Rectal smooth muscle tissue (tissue), 1 donor: ENCODE measurements around the gene C15orf62.

Experiments
- H3K27ac ChIP-seq: one replicate; pipeline ENCODE4 v1.7.0; 2013; ENCODE audit warnings: low read depth, low read length, inconsistent platforms
- H3K27me3 ChIP-seq: one replicate; pipeline ENCODE4 v1.7.0; 2013; ENCODE audit warnings: low read length; ENCODE audit not compliant: control insufficient read depth, insufficient read depth
- H3K36me3 ChIP-seq: one replicate; pipeline ENCODE4 v1.7.0; 2013; ENCODE audit warnings: low read length; ENCODE audit not compliant: control insufficient read depth, insufficient read depth
- H3K4me1 ChIP-seq: one replicate; pipeline ENCODE4 v1.7.0; 2013; ENCODE audit warnings: low read length; ENCODE audit not compliant: control insufficient read depth, insufficient read depth
- H3K4me3 ChIP-seq: one replicate; pipeline ENCODE4 v1.7.0; 2013; ENCODE audit warnings: low read length
- H3K9ac ChIP-seq: one replicate; pipeline ENCODE4 v1.7.0; 2013; ENCODE audit warnings: low read length

C15orf62 gene

DNA sequence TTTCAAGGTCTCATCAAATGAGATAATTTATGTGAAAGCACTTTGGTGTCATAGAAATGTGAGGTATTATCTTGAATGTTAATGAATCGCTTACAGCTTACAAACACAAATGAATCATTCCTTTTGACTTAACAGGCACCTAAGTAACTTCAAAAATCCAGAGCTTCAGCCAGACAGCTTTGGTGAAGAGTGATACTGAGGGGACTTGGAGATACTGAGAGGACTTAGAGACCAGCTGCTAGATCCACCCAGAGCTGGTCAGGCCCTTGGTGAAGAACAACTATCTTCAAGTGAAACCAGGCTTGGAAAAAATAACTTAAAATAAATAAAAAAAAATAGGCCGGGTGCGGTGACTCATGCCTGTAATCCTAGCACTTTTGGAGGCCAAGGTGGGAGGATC is 20.9 kb downstream of the C15orf62 start:
- no peaks in the 10 kb centered on the region for H3K4me1 ChIP-seq
- H3K27ac ChIP-seq = no peak overlapping the region
- H3K36me3 ChIP-seq = no peaks in the 10 kb centered on the region
- no peaks in the 10 kb centered on the region for H3K27me3 ChIP-seq
- H3K4me3 ChIP-seq = no peak overlapping the region
- H3K9ac ChIP-seq = no peak overlapping the region

- Histone ChIP-seq H3K27ac (no peak overlapping the region), H3K4me3 (no peak overlapping the region), H3K4me1 (no peaks in the 10 kb centered on the region), H3K27me3 (no peaks in the 10 kb centered on the region), H3K9ac (no peak overlapping the region), H3K36me3 (no peaks in the 10 kb centered on the region)
Observed at GRCh38 chr15:40792394-40792793, 22.6 kb downstream of the C15orf62 start.

GRCh38 chr15:40793216-40793989 is 23.6 kb downstream of the C15orf62 start:
- Histone ChIP-seq H3K27me3 (no peaks in the 10 kb centered on the region), H3K9ac (no peak overlapping the region), H3K27ac (no peak overlapping the region), H3K4me3 (no peak overlapping the region), H3K4me1 (no peaks in the 10 kb centered on the region), H3K36me3 (peaks cover 1% of the 10 kb centered on the region)

DNA sequence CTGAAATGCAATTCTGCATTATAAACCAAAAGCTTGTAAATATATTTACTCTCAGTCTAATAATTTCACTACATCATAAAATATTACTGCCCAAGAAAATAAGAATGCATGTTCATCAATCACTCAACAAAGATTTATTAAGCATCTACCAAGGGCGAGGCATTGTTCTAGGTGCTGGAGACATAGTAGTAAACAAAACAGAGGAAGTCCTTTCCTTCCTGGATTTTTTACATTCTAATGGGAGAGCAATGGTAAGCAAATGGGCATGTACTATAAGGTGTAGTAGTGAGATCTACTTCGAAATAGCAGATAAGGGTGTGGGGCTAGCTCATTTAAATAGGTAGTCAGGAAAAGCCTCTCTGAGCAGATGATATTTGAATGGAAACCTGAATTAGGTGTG is 26.3 kb downstream of the C15orf62 start:
- H3K27me3 ChIP-seq = no peaks in the 10 kb centered on the region
- no peaks in the 10 kb centered on the region for H3K4me1 ChIP-seq
- no peak overlapping the region for H3K9ac ChIP-seq
- no peak overlapping the region for H3K4me3 ChIP-seq
- H3K27ac ChIP-seq = no peak overlapping the region
- peaks cover 2% of the 10 kb centered on the region for H3K36me3 ChIP-seq

DNA sequence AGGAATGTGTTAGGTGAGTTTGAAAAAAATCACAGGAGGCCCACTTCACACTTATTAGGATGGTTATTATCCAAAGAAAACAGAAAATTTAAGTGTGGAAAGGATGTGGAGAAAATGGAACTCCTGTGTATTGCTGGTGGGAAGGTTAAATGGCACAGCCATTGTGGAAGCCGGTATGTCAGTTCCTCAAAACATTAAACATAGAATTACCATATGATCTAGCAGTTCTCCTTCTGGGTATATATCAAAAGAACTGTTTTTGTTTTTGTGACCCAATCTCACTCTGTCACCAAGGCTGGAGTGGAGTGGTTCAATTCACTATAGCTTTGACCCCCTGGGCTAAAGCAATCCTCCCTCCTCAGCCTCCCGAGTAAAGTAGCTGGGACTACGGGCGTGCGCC is 26.7 kb downstream of the C15orf62 start:
- no peak overlapping the region for H3K4me3 ChIP-seq
- H3K36me3 ChIP-seq = peaks cover 2% of the 10 kb centered on the region
- H3K9ac ChIP-seq = no peak overlapping the region
- no peaks in the 10 kb centered on the region for H3K4me1 ChIP-seq
- H3K27me3 ChIP-seq = no peaks in the 10 kb centered on the region
- no peak overlapping the region for H3K27ac ChIP-seq

- H3K36me3 ChIP-seq = peaks cover 2% of the 10 kb centered on the region
- no peak overlapping the region for H3K27ac ChIP-seq
- H3K27me3 ChIP-seq = no peaks in the 10 kb centered on the region
- H3K4me3 ChIP-seq = no peak overlapping the region
- no peaks in the 10 kb centered on the region for H3K4me1 ChIP-seq
- H3K9ac ChIP-seq = no peak overlapping the region
Observed at GRCh38 chr15:40799523-40799922, 29.7 kb downstream of the C15orf62 start.

- H3K27ac ChIP-seq = no peak overlapping the region
- peaks cover 8% of the 10 kb centered on the region for H3K4me1 ChIP-seq
- no peak overlapping the region for H3K4me3 ChIP-seq
- H3K27me3 ChIP-seq = no peaks in the 10 kb centered on the region
- H3K9ac ChIP-seq = no peak overlapping the region
- peaks cover 2% of the 10 kb centered on the region for H3K36me3 ChIP-seq
Observed at GRCh38 chr15:40803076-40803475, 33.3 kb downstream of the C15orf62 start.

DNA sequence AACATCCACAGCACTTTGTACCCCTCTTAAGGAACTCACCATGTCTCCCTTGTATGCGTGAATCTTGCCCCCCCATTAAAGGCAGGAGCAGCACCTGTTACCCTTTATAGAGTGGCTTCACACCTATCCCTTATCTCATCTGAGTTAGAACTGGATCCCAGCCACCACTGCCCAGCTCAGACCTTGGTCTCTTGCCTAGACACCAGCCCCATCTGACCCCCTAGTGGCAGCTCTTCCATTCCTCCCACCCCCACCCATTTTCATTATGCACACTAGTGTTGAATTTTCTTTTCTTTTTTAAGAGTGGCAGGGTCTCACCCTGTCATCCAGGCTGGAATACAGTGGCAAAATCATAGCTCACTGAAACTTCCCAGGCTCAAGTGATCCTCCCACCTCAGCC is 33.9 kb downstream of the C15orf62 start:
- Histone ChIP-seq H3K4me1 (peaks cover 10% of the 10 kb centered on the region), H3K4me3 (no peak overlapping the region), H3K36me3 (no peaks in the 10 kb centered on the region), H3K27me3 (no peaks in the 10 kb centered on the region), H3K27ac (no peak overlapping the region), H3K9ac (no peak overlapping the region)

- H3K36me3 ChIP-seq = peaks cover 4% of the 10 kb centered on the region
- peak overlapping the region; percentile 45 for H3K9ac ChIP-seq
- H3K4me3 ChIP-seq = peak overlapping the region; percentile 94
- H3K27me3 ChIP-seq = no peaks in the 10 kb centered on the region
- H3K4me1 ChIP-seq = peaks cover 10% of the 10 kb centered on the region
- peak overlapping the region; percentile 88 for H3K27ac ChIP-seq
Observed at GRCh38 chr15:40806672-40807027, 36.9 kb downstream of the C15orf62 start.

DNA sequence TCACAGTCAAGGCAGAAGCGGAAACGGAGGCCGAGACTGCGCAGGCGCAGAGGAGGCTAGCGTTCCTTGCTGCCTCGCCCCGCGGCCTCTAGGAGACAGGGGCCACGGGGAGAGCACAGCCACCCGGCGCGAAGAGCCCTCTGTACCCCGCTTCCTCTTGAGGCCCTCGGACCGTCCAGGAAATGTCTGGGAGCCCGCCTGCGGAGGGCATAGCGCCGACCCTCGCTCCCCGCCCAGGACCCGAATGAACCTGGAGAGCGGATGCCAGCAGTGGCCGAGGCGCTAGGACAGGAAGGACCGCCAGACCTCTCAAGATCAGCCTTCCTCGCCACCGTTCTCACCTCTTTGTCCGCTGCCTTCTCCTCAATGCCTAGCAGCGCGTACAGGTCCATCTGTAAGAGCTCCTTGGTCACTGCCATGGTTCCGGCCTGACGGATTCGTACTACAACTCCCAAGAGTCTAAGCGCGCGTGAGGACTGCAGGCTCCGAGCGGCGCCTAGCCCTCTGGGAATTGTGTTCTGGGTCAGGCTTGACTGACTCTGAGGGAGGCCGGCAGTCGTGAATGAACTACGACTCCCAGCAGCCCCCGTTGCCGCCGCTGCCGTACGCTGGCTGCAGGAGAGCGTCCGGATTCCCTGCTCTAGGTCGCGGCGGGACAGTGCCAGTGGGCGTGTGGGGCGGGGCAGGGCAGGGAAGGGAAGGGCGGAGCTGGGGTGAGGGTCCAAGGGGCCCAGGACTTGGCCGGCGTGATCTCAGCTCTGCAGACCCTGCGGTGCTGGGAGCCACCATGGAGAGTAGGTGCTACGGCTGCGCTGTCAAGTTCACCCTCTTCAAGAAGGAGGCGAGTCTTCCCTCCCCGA is 37.5 kb downstream of the C15orf62 start, which contains the start of the genes DNAJC17 and ZFYVE19:
TSS of gene DNAJC17 (minus strand) at position 446 of the 860 bp plus-strand sequence. CDS start at position 419, 27 bp downstream.
TSS of gene ZFYVE19 (plus strand) at position 62 of the 860 bp plus-strand sequence. CDS start at position 563, 501 bp downstream.
- peaks cover 10% of the 10 kb centered on the region for H3K4me1 ChIP-seq
- H3K9ac ChIP-seq = peak within 1 kb of the TSS; percentile 92
- peak within 1 kb of the TSS; percentile 94 for H3K4me3 ChIP-seq
- H3K27ac ChIP-seq = peak within 1 kb of the TSS; percentile 88
- H3K27me3 ChIP-seq = no peaks in the 10 kb centered on the region
- peaks cover 4% of the 10 kb centered on the region for H3K36me3 ChIP-seq

- H3K27ac ChIP-seq = peak overlapping the region; percentile 4
Observed at GRCh38 chr15:40807888-40808461, 38.2 kb downstream of the C15orf62 start.

GRCh38 chr15:40808861-40809450 is 39.2 kb downstream of the C15orf62 start:
- Histone ChIP-seq H3K27ac (no peak overlapping the region), H3K27me3 (no peaks in the 10 kb centered on the region), H3K36me3 (peaks cover 10% of the 10 kb centered on the region), H3K9ac (no peak overlapping the region), H3K4me3 (no peak overlapping the region), H3K4me1 (peaks cover 10% of the 10 kb centered on the region)

More at GRCh38 chr15:40807888-40808461, 38.2 kb downstream of the C15orf62 start:
- H3K36me3 ChIP-seq = peaks cover 4% of the 10 kb centered on the region
- peak overlapping the region; percentile 94 for H3K4me3 ChIP-seq
- H3K4me1 ChIP-seq = peaks cover 10% of the 10 kb centered on the region
- peak overlapping the region; percentile 12 for H3K9ac ChIP-seq
- H3K27me3 ChIP-seq = no peaks in the 10 kb centered on the region
